IMR-90 (cell line): ENCODE measurements around the gene CPSF2. TPM values are rescaled to one million over a fixed set of nuclear protein-coding genes. Genes with fewer than 3 reads are reported as not detected.

Source experiments
- ATAC-seq: fragments of 200-7000 bp; cut with Tn5 transposase; 2 replicates; pipeline ENCODE4 v1.9.1; 2020; ENCODE audit warnings: low read depth, mild to moderate bottlenecking, moderate library complexity
- BruUV-seq: library from RNA; stranded (reverse); fragments of 400-500 nt; replicated peaks from 2 replicates; lab custom pipeline; 2021; lab: Mats Ljungman, UMichigan
- CTCF ChIA-PET: fragments of 300-600 bp; formaldehyde crosslinking; extraction: SDS; loops from one replicate; lab custom pipeline; 2021; ENCODE audit warnings: antibody characterized with exemption; lab: Yijun Ruan, JAX
- POLR2A ChIA-PET: fragments of 300-600 bp; sonication (Branson Sonifier 250); formaldehyde crosslinking; loops from one replicate; lab custom pipeline; 2022; ENCODE audit warnings: antibody characterized with exemption; ENCODE audit not compliant: unreplicated experiment; lab: Charles Lee
- DNase-seq: peaks from one replicate; pipeline ENCODE4 v3.0.0; 2013
- H2AFZ ChIP-seq: replicated peaks from 2 replicates; pipeline ENCODE3; 2013; ENCODE audit warnings: low read length, mild to moderate bottlenecking; ENCODE audit not compliant: poor library complexity
- H2AK5ac ChIP-seq: 2 replicates; pipeline ENCODE4 v1.6.1; 2013; ENCODE audit warnings: low read depth, low read length, inconsistent platforms
- H2AK9ac ChIP-seq: replicated peaks from 2 replicates; pipeline ENCODE3; 2013; ENCODE audit warnings: mild to moderate bottlenecking, low read depth, low read length, moderate library complexity; ENCODE audit not compliant: poor library complexity
- H2BK120ac ChIP-seq: 2 replicates; pipeline ENCODE4 v1.6.1; 2013; ENCODE audit warnings: low read depth, low read length, inconsistent platforms
- H2BK15ac ChIP-seq: 3 replicates; pipeline ENCODE4 v1.6.1; 2013; ENCODE audit warnings: low read depth, low read length, inconsistent platforms
- H2BK20ac ChIP-seq: 2 replicates; pipeline ENCODE4 v1.6.1; 2013; ENCODE audit warnings: low read depth, mild to moderate bottlenecking, inconsistent platforms, low read length, moderate library complexity
- H2BK5ac ChIP-seq: 2 replicates; pipeline ENCODE4 v1.6.1; 2013; ENCODE audit warnings: mild to moderate bottlenecking, low read depth, low read length, inconsistent platforms; ENCODE audit not compliant: poor library complexity, severe bottlenecking
- H3K14ac ChIP-seq: replicated peaks from 2 replicates; pipeline ENCODE4 v1.6.1; 2013; ENCODE audit warnings: low read depth, low read length, inconsistent platforms
- H3K18ac ChIP-seq: 2 replicates; pipeline ENCODE4 v1.6.1; 2013; ENCODE audit warnings: low read depth, low read length, control low read depth
- H3K23ac ChIP-seq: 2 replicates; pipeline ENCODE4 v1.6.1; 2013; ENCODE audit warnings: low read depth, low read length, inconsistent platforms
- H3K27ac ChIP-seq: 2 replicates; pipeline ENCODE4 v1.5.1; 2013; ENCODE audit warnings: mild to moderate bottlenecking, control low read depth, low read length; ENCODE audit not compliant: insufficient read depth
- H3K27me3 ChIP-seq: 2 replicates; pipeline ENCODE4 v1.6.1; 2013; ENCODE audit warnings: low read length; ENCODE audit not compliant: control insufficient read depth, insufficient read depth
- H3K36me3 ChIP-seq: 2 replicates; pipeline ENCODE4 v1.6.1; 2013; ENCODE audit warnings: low read length, mixed read lengths; ENCODE audit not compliant: control insufficient read depth, insufficient read depth
- H3K4ac ChIP-seq: 2 replicates; pipeline ENCODE4 v1.6.1; 2013; ENCODE audit warnings: low read depth, low read length, inconsistent platforms
- H3K4me1 ChIP-seq: 2 replicates; pipeline ENCODE4 v1.6.1; 2013; ENCODE audit warnings: low read length, mixed read lengths; ENCODE audit not compliant: control insufficient read depth, insufficient read depth
- H3K4me2 ChIP-seq: 2 replicates; pipeline ENCODE4 v1.6.1; 2013; ENCODE audit warnings: low read depth, mild to moderate bottlenecking, control low read depth, low read length, moderate library complexity
- H3K4me3 ChIP-seq: 2 replicates; pipeline ENCODE4 v1.5.1; 2013; ENCODE audit warnings: low read depth, mild to moderate bottlenecking, control low read depth, low read length, moderate library complexity; ENCODE audit not compliant: insufficient read depth
- H3K56ac ChIP-seq: 2 replicates; pipeline ENCODE4 v1.6.1; 2013; ENCODE audit warnings: low read length, inconsistent platforms; ENCODE audit not compliant: insufficient read depth; ENCODE audit errors: extremely low read depth
- H3K79me1 ChIP-seq, 2 experiments: 2 replicates each; pipeline ENCODE4 v1.6.1; 2013; ENCODE audit warnings: low read length in 2 of 2, inconsistent platforms in 1 of 2, low read depth in 1 of 2
- H3K9ac ChIP-seq: 2 replicates; pipeline ENCODE4 v1.6.1; 2013; ENCODE audit warnings: low read depth, low read length, control low read depth
- H3K9me1 ChIP-seq: 2 replicates; pipeline ENCODE4 v1.6.1; 2013; ENCODE audit warnings: low read length, inconsistent platforms; ENCODE audit not compliant: insufficient read depth
- H3K9me3 ChIP-seq: 2 replicates; pipeline ENCODE4 v1.6.1; 2013; ENCODE audit warnings: low read length; ENCODE audit not compliant: control insufficient read depth, insufficient read depth
- H4K20me1 ChIP-seq: 2 replicates; pipeline ENCODE4 v1.6.1; 2013; ENCODE audit warnings: low read length, inconsistent platforms; ENCODE audit not compliant: insufficient read depth
- H4K5ac ChIP-seq: 2 replicates; pipeline ENCODE4 v1.6.1; 2013; ENCODE audit warnings: mild to moderate bottlenecking, low read depth, low read length, control low read depth
- H4K8ac ChIP-seq, 2 experiments: 2 replicates each; pipeline ENCODE4 v1.6.1; 2013; ENCODE audit warnings: low read depth in 2 of 2, low read length in 2 of 2, control low read depth in 1 of 2, inconsistent platforms in 1 of 2
- H4K91ac ChIP-seq: 2 replicates; pipeline ENCODE4 v1.6.1; 2013; ENCODE audit warnings: low read depth, low read length, inconsistent platforms; ENCODE audit not compliant: insufficient read depth
- BHLHE40 ChIP-seq: fragments of 150-350 bp; IDR thresholded peaks from 2 replicates; pipeline ENCODE4 v1.6.1; 2016; ENCODE audit warnings: mild to moderate bottlenecking, low read depth, low read length
- CEBPB ChIP-seq: IDR thresholded peaks from 2 replicates; pipeline ENCODE4 v1.6.1; 2012; ENCODE audit warnings: low read depth, low read length, improper control_type of control experiment
- CHD1 ChIP-seq: IDR thresholded peaks from 2 replicates; pipeline ENCODE4 v1.6.1; 2012; ENCODE audit warnings: low read depth, low read length, improper control_type of control experiment
- FOS ChIP-seq: fragments of 150-350 bp; IDR thresholded peaks from 2 replicates; pipeline ENCODE4 v1.6.1; 2016; ENCODE audit warnings: low read depth, low read length
- MAFK ChIP-seq: IDR thresholded peaks from 2 replicates; pipeline ENCODE4 v1.6.1; 2012; ENCODE audit warnings: low read depth, low read length, improper control_type of control experiment
- MAZ ChIP-seq: IDR thresholded peaks from 2 replicates; pipeline ENCODE4 v1.6.1; 2012; ENCODE audit warnings: low read depth, mild to moderate bottlenecking, low read length, improper control_type of control experiment, moderate library complexity, borderline replicate concordance
- MXI1 ChIP-seq: IDR thresholded peaks from 2 replicates; pipeline ENCODE4 v1.6.1; 2012; ENCODE audit warnings: low read depth, mild to moderate bottlenecking, low read length, moderate library complexity, borderline replicate concordance
- NFE2L2 ChIP-seq: fragments of 150-350 bp; IDR thresholded peaks from 2 replicates; pipeline ENCODE4 v1.6.1; 2016; ENCODE audit warnings: low read depth, mild to moderate bottlenecking, low read length
- POLR2A ChIP-seq: IDR thresholded peaks from 2 replicates; pipeline ENCODE4 v1.6.1; 2012; ENCODE audit warnings: mild to moderate bottlenecking, low read depth, low read length
- RAD21 ChIP-seq: IDR thresholded peaks from 2 replicates; pipeline ENCODE4 v1.6.1; 2012; ENCODE audit warnings: low read length, improper control_type of control experiment
- RCOR1 ChIP-seq: IDR thresholded peaks from 2 replicates; pipeline ENCODE4 v1.6.1; 2012; ENCODE audit warnings: mild to moderate bottlenecking, low read length, improper control_type of control experiment; ENCODE audit not compliant: insufficient replicate concordance
- RFX5 ChIP-seq: IDR thresholded peaks from 2 replicates; pipeline ENCODE4 v1.8.0; 2012; ENCODE audit warnings: low read depth, mild to moderate bottlenecking, low read length, moderate library complexity
- SMC3 ChIP-seq: fragments of 150-350 bp; IDR thresholded peaks from 2 replicates; pipeline ENCODE4 v1.6.1; 2016; ENCODE audit warnings: low read depth, mild to moderate bottlenecking, antibody characterized with exemption, low read length, moderate library complexity
- USF2 ChIP-seq: fragments of 150-350 bp; IDR thresholded peaks from 2 replicates; pipeline ENCODE4 v1.6.1; 2017; ENCODE audit warnings: mild to moderate bottlenecking, antibody characterized with exemption, low read length, low read depth
- WGBS, 2 experiments: methylation state at CpG; one replicate each; pipeline versions ENCODE4 v1.1.5 to v1.1.7; 2013; ENCODE audit warnings: missing lambda C conversion rate in 2 of 2; ENCODE audit not compliant: insufficient read length in 1 of 2; ENCODE audit errors: extremely low coverage in 2 of 2; 5-methylcytosine and 5-hydroxymethylcytosine counted together
- dilution Hi-C: fragments of 300-500 bp; cut with HindIII; formaldehyde crosslinking; loops from one replicate; pipeline ENCODE4 v1.14.3; 2018; ENCODE audit warnings: low sequenced_read_pairs; ENCODE audit not compliant: unreplicated experiment
- in situ Hi-C: fragments of 300-500 bp; cut with MboI; formaldehyde crosslinking; loops from 3 replicates; pipeline ENCODE4 v1.14.3; 2019; ENCODE audit warnings: low sequenced_read_pairs, inconsistent platforms, mixed read lengths
- intact Hi-C: fragments of 100-400 bp; cut with micrococcal nuclease; formaldehyde crosslinking; loops from 2 replicates; pipeline ENCODE4 v1.10.0; 2022
- polyA plus RNA-seq, 3 experiments: library from polyadenylated mRNA; depleted of rRNA; stranded (reverse); fragments of >200 nt; gene quantifications; 2 replicates each; pipeline ENCODE4 v1.2.3, GENCODE V29; 2012; ENCODE audit warnings: low replicate concordance in 1 of 3
- total RNA-seq: library from RNA; depleted of rRNA; stranded (reverse); fragments of >200 nt; gene quantifications from 2 replicates; pipeline ENCODE4 v1.2.3, GENCODE V29; 2012
- TF ChIP-seq, protein P1 (sequence below): conservative IDR thresholded peaks from 2 replicates; pipeline ENCODE4 v1.5.1; 2012; ENCODE audit warnings: mild to moderate bottlenecking, low read depth, low read length, improper control_type of control experiment
- TF ChIP-seq, protein P2 (sequence below): fragments of 150-350 bp; IDR thresholded peaks from 2 replicates; pipeline ENCODE4 v1.6.1; 2016; ENCODE audit warnings: low read depth, mild to moderate bottlenecking, low read length, moderate library complexity, borderline replicate concordance

Gene CPSF2
- total and polyA plus RNA-seq, 2 of the 4 experiments (the other 2 are of a cell fraction), result 18.5 to 30.6 TPM

- Histone ChIP-seq H2BK20ac (no peak overlapping the region), H3K9me1 (no peaks in the 10 kb centered on the region; the same call in 1 of the 2 replicates), H3K4ac (no peak overlapping the region), H2AFZ (no peak overlapping the region), H3K4me3 (no peak overlapping the region), H3K4me2 (no peak overlapping the region), H3K9ac (no peak overlapping the region), H2AK5ac (no peak overlapping the region), H3K18ac (no peak overlapping the region), H4K5ac (no peak overlapping the region), H4K91ac (no peak overlapping the region), H4K8ac (no peak overlapping the region), H3K79me1 (peaks cover 3 to 11% of the 10 kb centered on the region in 2 experiments; a peak in 3 of 4 replicates), H3K36me3 (peaks cover 43% of the 10 kb centered on the region), H3K4me1 (no peaks in the 10 kb centered on the region), H4K20me1 (no peaks in the 10 kb centered on the region), H3K56ac (no peak overlapping the region), H3K9me3 (no peaks in the 10 kb centered on the region), H3K14ac (no peak overlapping the region), H2BK5ac (no peak overlapping the region), H3K27me3 (no peaks in the 10 kb centered on the region), H3K23ac (no peak overlapping the region), H3K27ac (no peak overlapping the region), H2BK15ac (no peak overlapping the region), H2BK120ac (no peak overlapping the region), H2AK9ac (no peak overlapping the region)
- in situ Hi-C loops, result no loop called here
- BruUV-seq, result no TSS peak
- intact Hi-C loops, result loop anchor here (10.0 kb wide), 1 partner anchor 680 kb away; no protein-coding TSS in a partner anchor
- POLR2A ChIA-PET, result no interaction called here
- DNase-seq, result peak; percentile 74
- WGBS, 2 experiments, result no CpG with 5 or more reads among the region's 2 CpGs
- TF ChIP-seq BHLHE40 (no peak), POLR2A (no peak), CEBPB (no peak), CHD1 (no peak), RCOR1 (no peak), RAD21 (no peak), MAFK (no peak), SMC3 (no peak), MXI1 (no peak), RFX5 (no peak), FOS (no peak), NFE2L2 (no peak), USF2 (no peak), MAZ (no peak)
- TF ChIP-seq, protein P1, sequence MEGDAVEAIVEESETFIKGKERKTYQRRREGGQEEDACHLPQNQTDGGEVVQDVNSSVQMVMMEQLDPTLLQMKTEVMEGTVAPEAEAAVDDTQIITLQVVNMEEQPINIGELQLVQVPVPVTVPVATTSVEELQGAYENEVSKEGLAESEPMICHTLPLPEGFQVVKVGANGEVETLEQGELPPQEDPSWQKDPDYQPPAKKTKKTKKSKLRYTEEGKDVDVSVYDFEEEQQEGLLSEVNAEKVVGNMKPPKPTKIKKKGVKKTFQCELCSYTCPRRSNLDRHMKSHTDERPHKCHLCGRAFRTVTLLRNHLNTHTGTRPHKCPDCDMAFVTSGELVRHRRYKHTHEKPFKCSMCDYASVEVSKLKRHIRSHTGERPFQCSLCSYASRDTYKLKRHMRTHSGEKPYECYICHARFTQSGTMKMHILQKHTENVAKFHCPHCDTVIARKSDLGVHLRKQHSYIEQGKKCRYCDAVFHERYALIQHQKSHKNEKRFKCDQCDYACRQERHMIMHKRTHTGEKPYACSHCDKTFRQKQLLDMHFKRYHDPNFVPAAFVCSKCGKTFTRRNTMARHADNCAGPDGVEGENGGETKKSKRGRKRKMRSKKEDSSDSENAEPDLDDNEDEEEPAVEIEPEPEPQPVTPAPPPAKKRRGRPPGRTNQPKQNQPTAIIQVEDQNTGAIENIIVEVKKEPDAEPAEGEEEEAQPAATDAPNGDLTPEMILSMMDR, result no peak
- TF ChIP-seq, protein P2, sequence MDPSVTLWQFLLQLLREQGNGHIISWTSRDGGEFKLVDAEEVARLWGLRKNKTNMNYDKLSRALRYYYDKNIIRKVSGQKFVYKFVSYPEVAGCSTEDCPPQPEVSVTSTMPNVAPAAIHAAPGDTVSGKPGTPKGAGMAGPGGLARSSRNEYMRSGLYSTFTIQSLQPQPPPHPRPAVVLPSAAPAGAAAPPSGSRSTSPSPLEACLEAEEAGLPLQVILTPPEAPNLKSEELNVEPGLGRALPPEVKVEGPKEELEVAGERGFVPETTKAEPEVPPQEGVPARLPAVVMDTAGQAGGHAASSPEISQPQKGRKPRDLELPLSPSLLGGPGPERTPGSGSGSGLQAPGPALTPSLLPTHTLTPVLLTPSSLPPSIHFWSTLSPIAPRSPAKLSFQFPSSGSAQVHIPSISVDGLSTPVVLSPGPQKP, result no peak
- peak; percentile 77 for ATAC-seq
- dilution Hi-C loops, result no loop called here
- CTCF ChIA-PET, result interaction anchor here (1.9 kb wide), 1 partner anchor 10 kb away, joined by 6 read pairs; no protein-coding TSS in a partner anchor
Measured at GRCh38 chr14:92144708-92145107, 22.9 kb downstream of the CPSF2 start.
